ENCODE results near the gene PSMC1.
A peak's percentile ranks its signal among the peaks of the same experiment; 100 is the strongest.
"Not testable (repeated sequence)": the region's sequence is repeated elsewhere in the genome, so short reads cannot be mapped to it uniquely, and the experiment has no call there.

PSMC1 gene

DNA sequence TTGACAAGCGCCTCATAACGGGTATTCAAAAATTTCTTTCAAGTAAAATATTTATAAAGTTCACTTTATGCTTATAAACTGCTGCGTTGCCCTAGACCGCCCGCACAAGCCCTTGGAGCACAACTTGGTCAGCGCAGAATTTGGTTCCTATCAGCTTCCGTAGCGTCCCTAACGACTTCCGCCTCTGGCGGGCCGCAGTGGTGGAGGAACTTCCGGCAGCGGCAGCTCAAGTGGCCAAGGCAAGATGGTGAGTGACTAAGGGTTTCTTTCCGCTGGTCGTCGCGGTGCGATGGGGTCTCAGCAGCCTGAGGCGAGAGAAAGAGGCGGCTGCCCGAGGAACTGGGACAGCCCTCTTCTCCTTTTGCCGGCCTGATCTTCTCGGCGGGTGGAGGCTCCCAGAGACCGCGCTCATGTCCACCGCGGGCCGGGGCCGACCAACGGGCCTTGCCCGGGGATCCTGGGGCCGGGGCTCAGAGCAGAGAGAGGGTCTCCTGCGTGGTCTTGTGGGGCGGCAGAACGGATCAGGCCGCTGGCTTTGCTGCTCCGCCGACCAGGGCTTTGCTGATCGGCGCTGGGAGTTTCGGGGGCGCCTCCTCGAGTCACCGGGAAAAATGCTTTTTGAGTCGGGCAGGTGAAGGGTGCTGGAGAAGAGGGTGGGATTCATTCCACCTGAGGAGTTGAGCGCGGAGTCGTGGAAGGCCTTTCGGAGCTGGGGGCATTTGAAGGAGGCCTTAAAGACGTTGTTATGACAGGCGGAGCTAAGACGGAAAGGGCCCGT, at the start of gene PSMC1:
Gene PSMC1 (plus strand): TSS at position 200 of the 778 bp plus-strand sequence. CDS start 45 bp downstream, at position 245.
- DNase-seq, result peak; percentile 86 to 97 (median 92)
- intact Hi-C loops (cut with DNase I), result no loop called here

DNA sequence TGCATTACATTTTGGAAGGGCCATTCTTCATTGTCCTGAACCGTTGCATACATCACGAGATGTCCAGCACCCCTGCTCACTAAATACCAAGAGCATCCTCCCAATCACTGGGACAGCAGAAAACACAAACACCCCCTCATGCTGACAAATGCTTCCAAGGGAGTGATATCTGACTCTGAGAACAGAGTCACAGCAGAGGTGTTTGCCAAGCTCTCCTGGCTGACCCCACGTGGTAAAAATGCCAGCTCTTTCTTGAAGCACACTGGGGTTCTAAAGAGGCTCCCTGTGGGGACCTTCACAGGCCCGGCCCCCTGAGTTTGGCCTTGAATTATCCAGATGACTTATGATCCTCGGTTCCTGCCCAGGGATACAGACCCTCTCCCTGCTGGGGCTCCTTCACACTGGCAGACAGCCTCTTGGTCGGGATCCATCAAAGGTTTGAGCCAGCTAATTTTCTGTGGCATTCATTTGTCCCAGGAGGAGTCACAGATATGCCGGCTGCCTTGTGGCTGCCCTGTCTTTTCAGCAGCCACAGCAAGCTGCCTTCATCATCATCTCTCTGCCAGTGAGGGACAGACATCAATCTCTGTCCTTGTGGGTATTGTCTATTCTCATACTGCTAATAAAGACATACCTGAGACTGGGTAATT, 43.1 kb upstream of the PSMC1 start:
- intact Hi-C loops (cut with DNase I), result no loop called here
- DNase-seq, result no peak

DNA sequence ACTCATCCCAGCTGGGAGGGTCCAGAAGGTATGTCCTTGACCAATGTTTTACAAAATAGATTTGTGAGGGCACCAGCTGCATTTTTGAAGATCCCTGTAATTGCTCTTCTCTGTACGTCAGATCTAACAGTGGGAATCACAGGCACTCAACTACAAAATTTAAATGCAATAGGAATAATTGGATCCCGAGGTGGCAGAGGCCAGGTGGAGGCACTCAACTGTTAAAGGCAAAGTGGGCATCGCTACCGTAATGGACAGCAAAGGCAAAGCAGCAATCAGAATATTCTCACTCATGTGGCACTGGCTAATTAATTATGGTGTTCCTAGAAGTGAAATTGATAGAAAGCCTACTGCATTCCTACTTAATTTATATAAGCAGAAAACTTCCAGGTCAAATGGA, 27.9 kb upstream of the PSMC1 start:
- peak in 1 of 42 donors; percentile 4 for DNase-seq
- intact Hi-C loops (cut with DNase I), result no loop called here

DNA sequence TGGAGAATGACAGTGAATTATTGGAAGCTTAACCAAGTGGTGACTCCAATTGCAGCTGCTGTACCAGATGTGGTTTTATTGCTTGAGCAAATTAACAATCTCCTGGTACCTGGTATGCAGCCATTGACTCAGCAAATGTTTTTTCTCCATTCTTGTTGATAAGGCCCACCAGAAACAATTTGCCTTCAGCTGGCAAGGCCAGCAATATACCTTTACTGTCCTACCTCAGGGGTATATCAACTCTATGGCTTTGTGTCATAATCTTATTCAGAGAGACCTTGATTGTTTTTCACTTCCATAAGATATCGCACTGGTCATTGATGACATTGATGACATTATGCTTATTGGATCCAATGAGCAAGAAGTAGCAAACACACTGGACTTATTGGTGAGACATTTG, 26.4 kb upstream of the PSMC1 start:
- intact Hi-C loops (cut with DNase I), result loop anchor here (10.0 kb wide), 1 partner anchor 255 kb away; no protein-coding TSS in a partner anchor
- not testable (repeated sequence) for DNase-seq

DNA sequence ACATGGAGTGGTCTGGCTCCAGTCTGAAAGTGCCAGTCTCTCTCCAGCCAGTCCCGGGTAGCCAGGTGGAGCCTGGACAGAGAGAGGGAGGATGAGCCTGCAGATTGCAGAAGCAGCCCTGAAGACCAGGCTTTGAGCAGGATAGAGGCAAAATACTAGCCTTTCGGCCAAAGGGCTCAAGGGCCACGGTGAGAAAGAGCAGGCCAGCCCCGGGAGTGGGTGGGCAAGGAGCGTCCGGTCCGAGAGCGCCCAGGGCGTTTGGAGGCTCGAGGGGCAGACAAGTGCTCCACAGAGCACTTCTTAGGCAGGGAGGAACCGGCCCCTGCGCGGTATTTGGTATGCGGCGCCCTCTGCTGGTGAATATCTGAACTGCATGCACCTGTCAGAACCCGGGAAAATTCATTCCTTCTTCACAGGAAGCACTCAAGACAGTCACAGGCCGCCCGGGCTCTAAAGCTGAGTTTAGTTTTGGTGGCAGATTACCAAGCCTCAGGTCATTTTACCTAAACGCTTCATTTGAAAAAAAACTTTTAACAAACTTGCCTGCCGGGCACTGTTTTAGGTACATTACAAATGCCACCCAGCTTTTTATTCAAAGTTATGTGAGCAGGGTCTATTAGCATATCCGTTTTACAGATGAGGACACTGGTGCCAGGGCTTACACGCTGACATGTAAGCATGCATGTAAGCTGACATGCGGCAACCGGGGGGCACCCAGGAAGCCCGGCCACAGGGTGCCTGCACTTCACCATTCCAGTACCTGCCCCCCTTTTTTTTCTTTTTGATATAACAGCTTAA, 21.0 kb upstream of the PSMC1 start:
- peak; percentile 38 to 90 (median 76) for DNase-seq
- intact Hi-C loops (cut with DNase I), result loop anchor here (10.0 kb wide), 1 partner anchor 261 kb away; no protein-coding TSS in a partner anchor

DNA sequence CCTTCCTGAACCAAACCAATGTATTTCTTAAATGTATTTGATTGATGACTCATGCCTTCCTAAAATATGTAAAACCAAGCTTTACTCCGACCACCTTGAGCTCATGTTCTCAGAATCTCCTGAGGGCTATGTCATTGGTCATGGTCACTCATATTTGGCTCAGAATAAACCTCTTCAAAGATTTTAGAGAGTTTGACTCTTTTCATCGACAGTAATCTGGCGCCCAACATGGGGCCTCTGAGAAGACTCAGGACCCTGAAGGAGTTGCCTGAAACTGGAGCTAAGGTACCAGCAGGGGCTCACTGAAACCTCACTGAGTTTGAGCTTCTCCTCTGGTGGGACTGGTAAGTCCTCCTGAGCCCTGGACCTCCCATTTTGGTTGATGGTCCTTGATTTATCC, 17.2 kb upstream of the PSMC1 start:
- no peak for DNase-seq
- intact Hi-C loops (cut with DNase I), result loop anchor here (10.0 kb wide), 1 partner anchor 264 kb away; no protein-coding TSS in a partner anchor

DNA sequence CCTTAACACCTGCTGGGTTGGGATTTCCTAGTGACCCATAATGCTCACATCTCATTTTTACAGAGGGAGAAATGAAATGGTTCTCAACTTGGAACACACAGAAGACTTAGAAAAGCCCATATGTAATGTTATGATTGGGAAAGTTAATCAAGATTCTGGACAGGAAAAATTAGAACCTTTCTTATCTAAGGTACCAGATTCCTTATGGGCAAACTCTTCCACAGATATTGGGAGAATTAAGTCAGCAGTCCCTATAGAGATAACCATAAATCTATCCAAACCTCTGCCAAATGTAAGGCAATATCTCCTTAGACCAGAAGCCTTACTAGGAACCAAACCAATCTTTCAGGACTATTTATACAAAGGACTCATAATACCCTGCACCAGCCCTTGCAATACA, 13.9 kb upstream of the PSMC1 start:
- intact Hi-C loops (cut with DNase I), result no loop called here
- no peak for DNase-seq

DNA sequence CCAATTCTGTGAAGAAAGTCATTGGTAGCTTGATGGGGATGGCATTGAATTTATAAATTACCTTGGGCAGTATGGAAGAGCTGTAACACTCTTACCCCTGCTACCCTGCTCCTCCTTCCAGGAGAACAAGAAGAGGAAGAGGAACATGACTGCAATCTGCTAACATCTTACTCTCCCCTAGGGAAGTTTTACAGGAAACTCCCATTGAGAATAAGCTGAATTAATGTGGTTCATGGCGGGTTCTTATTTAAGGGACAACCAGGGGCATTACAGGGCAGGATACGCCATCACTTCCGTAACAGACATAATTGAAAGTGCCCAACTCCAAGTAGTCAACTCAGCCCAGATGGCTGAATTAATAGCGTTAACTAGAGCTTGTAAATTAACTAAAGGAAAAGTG, 9.4 kb upstream of the PSMC1 start:
- intact Hi-C loops (cut with DNase I), result no loop called here
- no peak for DNase-seq

DNA sequence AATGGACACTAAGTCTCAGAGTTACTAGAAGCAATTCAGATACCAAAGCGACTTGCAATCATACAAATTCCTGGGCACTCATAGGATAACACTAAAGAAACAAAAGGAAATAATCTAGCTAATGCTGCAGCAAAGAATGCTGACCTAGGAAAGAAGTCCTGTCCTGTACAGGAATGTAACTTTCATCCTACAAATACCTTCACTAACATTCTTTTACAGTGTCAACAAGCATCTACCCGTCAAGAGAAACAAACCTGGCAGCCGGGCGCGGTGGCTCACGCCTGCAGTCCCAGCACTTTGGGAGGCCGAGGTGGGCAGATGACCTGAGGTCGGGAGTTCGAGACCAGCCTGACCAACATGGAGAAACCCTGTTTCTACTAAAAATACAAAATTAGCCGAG, 8.9 kb upstream of the PSMC1 start:
- intact Hi-C loops (cut with DNase I); DNase-seq: not testable (repeated sequence)

DNA sequence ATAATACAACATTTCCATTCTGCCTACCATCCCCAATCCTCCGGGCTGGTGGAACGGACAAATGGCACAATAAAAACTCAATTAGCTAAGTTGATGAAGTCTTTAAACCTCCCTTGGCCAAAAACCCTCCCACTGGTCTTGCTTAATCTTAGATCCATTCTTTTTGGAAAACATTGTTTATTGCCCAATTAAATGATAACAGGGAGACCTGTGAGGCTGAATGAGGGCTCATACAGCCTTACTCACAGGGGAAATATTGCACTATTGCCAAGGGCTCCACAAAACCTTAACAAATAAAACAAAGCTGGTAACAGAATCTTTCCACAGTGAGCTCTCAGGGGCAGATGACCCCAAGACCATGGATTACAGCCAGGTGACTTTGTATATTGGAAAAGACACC, 7.8 kb upstream of the PSMC1 start:
- intact Hi-C loops (cut with DNase I), result no loop called here
- DNase-seq, result no peak

DNA sequence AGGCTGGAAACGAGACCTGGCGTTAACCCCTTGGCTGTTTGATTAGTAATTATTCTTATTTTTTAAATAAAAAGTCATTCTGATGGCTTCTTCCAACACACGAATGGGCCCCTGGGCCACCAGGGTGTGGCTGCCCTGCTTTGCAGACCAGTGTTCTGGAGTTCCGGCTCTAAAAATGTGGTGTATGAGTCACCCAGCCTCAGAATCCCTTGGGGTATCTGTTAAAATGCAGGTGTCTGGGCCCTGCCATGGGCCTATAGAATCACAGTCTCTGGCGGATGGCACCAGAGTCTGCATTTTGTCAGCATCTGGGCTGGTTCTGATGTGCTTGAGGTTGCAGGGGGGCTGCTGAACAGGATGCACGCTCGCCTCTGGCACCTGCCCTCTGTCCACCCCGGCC, 2.5 kb upstream of the PSMC1 start:
- intact Hi-C loops (cut with DNase I), result no loop called here
- DNase-seq, result no peak

DNA sequence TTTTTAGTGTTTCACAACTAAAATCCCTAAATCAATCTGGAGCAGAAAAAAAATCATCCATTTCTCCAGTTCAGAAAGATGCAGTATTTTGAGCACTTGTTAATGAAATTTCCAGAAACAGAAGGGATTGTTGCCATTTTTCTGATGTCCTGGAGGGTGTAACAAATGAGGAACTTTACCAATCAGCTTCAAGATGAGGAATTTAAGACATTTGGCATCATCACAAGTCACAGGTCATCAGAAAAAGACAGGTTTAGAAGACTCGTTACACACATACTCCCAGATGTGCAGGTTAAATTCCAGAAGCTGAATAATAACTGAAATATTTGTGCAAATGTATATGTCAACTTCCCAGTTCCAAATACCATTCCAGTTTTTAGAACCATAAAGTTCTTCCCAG, 482 bp upstream of the PSMC1 start:
- intact Hi-C loops (cut with DNase I), result no loop called here
- no peak for DNase-seq

DNA sequence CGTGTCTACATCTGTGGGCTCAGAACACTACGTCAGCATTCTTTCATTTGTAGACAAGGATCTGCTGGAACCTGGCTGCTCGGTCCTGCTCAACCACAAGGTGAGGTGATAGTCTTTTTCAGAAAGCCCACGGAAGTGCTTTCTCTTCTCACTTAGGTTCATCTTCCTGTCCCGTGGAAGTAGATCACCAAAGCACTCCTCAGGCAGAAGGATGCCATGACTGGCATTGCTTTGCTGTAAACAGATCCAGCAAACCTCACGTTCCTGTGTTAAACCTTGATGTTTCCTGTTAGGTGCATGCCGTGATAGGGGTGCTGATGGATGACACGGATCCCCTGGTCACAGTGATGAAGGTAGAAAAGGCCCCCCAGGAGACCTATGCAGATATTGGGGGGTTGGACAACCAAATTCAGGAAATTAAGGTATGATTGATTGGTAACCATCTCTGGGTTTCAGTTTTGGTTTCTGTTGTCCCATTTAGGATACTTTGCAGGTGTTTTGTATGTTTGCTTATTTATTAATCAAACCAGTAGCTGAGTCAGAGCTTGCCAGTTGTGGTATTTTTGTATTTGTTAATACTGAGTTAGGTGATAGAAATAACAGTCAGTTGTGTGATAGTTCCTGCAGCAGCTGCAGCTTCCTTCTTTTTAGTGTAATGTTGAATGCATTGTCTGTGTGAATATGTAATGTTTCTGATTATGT, 7.5 kb downstream of the PSMC1 start:
- intact Hi-C loops (cut with DNase I), result no loop called here
- DNase-seq, result no peak

DNA sequence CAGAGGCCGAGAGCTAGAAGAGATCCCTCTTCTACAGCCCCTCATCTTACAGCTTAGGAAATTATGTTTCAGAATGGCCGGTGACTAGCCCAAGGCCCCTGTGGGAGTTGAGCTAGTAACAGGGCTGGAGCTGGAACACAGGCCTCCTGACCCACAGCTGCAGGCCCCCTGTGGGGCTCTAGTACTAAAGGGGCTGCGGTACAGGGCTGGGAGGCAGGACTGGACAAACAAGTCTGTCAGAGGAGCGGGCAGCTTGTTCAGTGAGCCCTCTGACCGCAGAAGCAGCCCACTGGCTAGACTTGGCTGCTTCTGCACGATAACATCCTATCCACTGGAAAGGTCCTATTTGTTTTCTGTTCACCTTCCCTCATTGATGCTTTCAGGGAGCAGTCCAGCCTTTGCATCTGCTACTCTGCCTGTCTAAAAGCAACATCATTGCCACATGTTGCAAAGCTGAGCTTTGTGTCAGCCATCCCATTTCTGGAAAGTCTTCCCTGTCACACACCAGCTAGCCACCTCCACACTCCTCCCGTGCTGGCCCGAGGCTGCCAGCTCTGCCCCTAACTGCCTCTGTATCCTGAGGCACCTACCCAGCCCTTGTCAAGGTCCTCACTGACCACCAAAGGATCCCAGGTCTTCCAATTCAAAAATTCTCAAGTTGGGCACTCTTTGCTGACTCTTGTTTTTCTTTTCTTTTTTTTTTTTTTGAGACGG, 10.2 kb downstream of the PSMC1 start:
- no peak for DNase-seq
- intact Hi-C loops (cut with DNase I), result no loop called here

DNA sequence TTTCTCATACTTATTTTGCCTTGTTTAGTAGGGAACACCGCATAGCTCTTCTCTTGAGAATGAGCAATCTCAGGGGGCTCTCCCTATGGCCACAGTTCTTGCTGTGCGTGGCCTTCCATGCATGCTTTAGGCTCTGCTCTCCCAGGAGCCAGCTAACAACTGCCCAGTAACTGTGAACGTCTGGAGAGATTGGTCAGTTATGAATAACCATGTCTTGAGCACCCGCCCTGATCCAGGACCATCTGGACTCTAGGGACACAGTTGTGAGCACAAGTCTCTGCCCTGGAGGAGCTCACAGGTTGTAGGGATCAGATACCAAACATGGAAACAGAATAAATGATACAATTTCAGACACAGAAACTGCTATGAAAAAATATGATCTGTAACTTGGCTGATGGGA, 12.1 kb downstream of the PSMC1 start:
- intact Hi-C loops (cut with DNase I), result no loop called here
- no peak for DNase-seq

DNA sequence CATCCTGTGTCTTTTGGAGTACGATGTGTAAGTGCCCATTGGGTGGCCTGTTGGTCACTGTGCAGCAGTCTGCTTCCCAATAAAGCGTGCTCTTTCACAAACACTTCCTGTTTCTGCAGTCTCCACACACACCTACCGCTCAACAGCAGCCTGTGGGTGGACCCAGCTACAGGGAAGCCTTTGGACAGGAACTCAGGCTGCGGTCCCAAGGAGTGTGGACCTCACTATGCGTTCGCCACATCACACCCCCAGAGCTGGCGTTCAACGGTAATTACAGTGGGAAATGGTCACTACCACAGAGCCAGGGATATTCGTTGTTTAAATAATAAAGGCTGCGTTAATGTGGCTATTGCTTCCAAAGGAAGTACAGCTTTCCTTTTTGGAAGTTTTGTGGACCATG, 16.2 kb downstream of the PSMC1 start:
- intact Hi-C loops (cut with DNase I), result no loop called here
- no peak for DNase-seq

DNA sequence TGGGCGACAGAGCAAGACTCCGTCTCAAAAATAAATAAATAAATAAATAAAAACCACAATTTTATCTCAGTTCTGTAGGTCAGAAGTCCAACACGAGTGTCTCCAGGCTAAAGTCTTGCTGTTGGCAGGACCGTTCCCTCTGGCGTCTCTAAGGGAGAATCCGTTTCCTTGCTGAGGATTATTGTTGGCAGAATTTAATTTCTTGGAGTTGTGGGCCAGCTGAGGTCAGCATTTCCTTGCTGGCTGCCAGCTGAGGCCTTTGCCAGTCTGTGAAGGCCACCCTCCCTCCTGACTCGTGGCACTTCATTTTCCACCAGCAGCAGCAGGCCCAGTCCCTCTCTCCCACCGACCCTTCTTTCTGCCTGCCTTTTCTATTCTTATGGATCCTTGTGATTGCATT, 17.2 kb downstream of the PSMC1 start:
- peak in 1 of 42 donors; percentile 31 for DNase-seq
- intact Hi-C loops (cut with DNase I), result no loop called here

DNA sequence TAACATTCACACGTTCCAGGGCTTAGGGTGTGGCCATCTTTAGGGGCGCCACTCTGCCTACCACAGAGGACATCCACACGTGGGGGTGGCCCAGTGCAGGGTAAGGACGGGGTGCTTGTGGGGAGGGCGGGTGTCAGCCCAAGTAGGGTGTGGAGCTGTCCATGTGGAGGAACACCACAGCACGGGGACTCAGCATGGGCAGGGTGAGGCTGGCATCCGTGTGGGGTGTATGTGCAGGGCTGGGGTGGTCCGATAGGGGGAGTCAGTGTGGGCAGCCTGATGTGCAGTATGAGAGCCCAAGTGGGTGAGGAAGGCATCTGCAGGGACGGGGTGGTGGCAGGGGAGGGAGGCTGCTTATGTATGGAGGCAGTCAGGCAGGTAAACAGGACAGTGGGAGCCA, 17.7 kb downstream of the PSMC1 start:
- intact Hi-C loops (cut with DNase I), result no loop called here
- no peak for DNase-seq
